WERI-Rb-1 (cell line): Measurements from ENCODE around the gene INPP5J.

ENCODE experiments used
- DNase-seq: peaks from one replicate; pipeline ENCODE4 v3.0.0-alpha.2; 2020
- H3K27ac ChIP-seq: fragments of 250-450 bp; sonication (Bioruptor Pico); 2 replicates; pipeline ENCODE4 v1.5.1; 2020; ENCODE audit warnings: mild to moderate bottlenecking, moderate library complexity
- H3K27me3 ChIP-seq: fragments of 250-450 bp; sonication (Bioruptor Pico); 2 replicates; pipeline ENCODE4 v1.5.1; 2021; ENCODE audit warnings: mild to moderate bottlenecking, low read depth, moderate library complexity; ENCODE audit not compliant: insufficient read depth, severe bottlenecking
- H3K36me3 ChIP-seq: fragments of 250-450 bp; sonication (Bioruptor Pico); 2 replicates; pipeline ENCODE4 v1.5.1; 2020; ENCODE audit warnings: mild to moderate bottlenecking, moderate library complexity
- H3K4me3 ChIP-seq: 2 replicates; pipeline ENCODE4 v1.5.1; 2011; ENCODE audit warnings: low read depth, mild to moderate bottlenecking, control low read depth, low read length
- H3K9me3 ChIP-seq: fragments of 250-450 bp; sonication (Bioruptor Pico); 2 replicates; pipeline ENCODE4 v1.5.1; 2021; ENCODE audit warnings: mild to moderate bottlenecking, moderate library complexity; ENCODE audit not compliant: severe bottlenecking
- CTCF ChIP-seq: IDR thresholded peaks from 2 replicates; pipeline ENCODE4 v1.5.1; 2011; ENCODE audit warnings: low read depth, mild to moderate bottlenecking, control low read depth, inconsistent platforms, low read length

The INPP5J gene

GRCh38 chr22:31134688-31135087 is 11.9 kb downstream of the INPP5J start:
- no peak overlapping the region for H3K27ac ChIP-seq
- no peaks in the 10 kb centered on the region; the same call in none of the 2 replicates for H3K36me3 ChIP-seq
- no peaks in the 10 kb centered on the region for H3K27me3 ChIP-seq
- TF ChIP-seq CTCF, result no peak
- H3K9me3 ChIP-seq, result no peaks in the 10 kb centered on the region
- DNase-seq, result no peak
- no peak overlapping the region for H3K4me3 ChIP-seq

- no peak for TF ChIP-seq CTCF
- H3K9me3 ChIP-seq, result no peaks in the 10 kb centered on the region
- no peak overlapping the region for H3K27ac ChIP-seq
- no peaks in the 10 kb centered on the region; the same call in none of the 2 replicates for H3K36me3 ChIP-seq
- no peak for DNase-seq
- H3K27me3 ChIP-seq, result no peaks in the 10 kb centered on the region
- H3K4me3 ChIP-seq, result no peak overlapping the region
Observed at GRCh38 chr22:31135706-31136105, 12.9 kb downstream of the INPP5J start.

- DNase-seq, result no peak
- no peaks in the 10 kb centered on the region for H3K9me3 ChIP-seq
- H3K4me3 ChIP-seq, result no peak overlapping the region
- no peaks in the 10 kb centered on the region for H3K27me3 ChIP-seq
- H3K36me3 ChIP-seq, result no peaks in the 10 kb centered on the region; the same call in 1 of the 2 replicates
- H3K27ac ChIP-seq, result no peak overlapping the region
- TF ChIP-seq CTCF, result no peak
Observed at GRCh38 chr22:31136155-31136554, 13.4 kb downstream of the INPP5J start.

- no peak for TF ChIP-seq CTCF
- Histone ChIP-seq H3K4me3 (no peak overlapping the region), H3K27me3 (no peaks in the 10 kb centered on the region), H3K27ac (no peak overlapping the region), H3K9me3 (no peaks in the 10 kb centered on the region), H3K36me3 (no peaks in the 10 kb centered on the region; the same call in 1 of the 2 replicates)
- no peak for DNase-seq
Observed at GRCh38 chr22:31136711-31137110, 13.9 kb downstream of the INPP5J start.

GRCh38 chr22:31137721-31138120 is 15.0 kb downstream of the INPP5J start:
- no peak for TF ChIP-seq CTCF
- H3K36me3 ChIP-seq, result no peaks in the 10 kb centered on the region; the same call in 1 of the 2 replicates
- H3K27ac ChIP-seq, result no peak overlapping the region
- no peak for DNase-seq
- no peaks in the 10 kb centered on the region for H3K27me3 ChIP-seq
- no peaks in the 10 kb centered on the region for H3K9me3 ChIP-seq
- H3K4me3 ChIP-seq, result no peak overlapping the region

- no peaks in the 10 kb centered on the region for H3K27me3 ChIP-seq
- H3K27ac ChIP-seq, result no peak overlapping the region
- DNase-seq, result no peak
- TF ChIP-seq CTCF, result no peak
- H3K9me3 ChIP-seq, result no peaks in the 10 kb centered on the region
- no peaks in the 10 kb centered on the region; the same call in 1 of the 2 replicates for H3K36me3 ChIP-seq
- no peak overlapping the region for H3K4me3 ChIP-seq
Observed at GRCh38 chr22:31138126-31138525, 15.4 kb downstream of the INPP5J start.
